ENCODE results near the gene TSPAN9.

GRCh38 chr12:3317841-3318501, 240.8 kb downstream of the TSPAN9 start:
- TF ChIP-seq POLR2A (IDR thresholded peaks at IDR 0.05), result no peak
- TF ChIP-seq CTCF (IDR thresholded peaks at IDR 0.05), result no peak
